Uterus (tissue), 2 donors: ENCODE data around the gene SETBP1.

ENCODE experiments used
- CTCF ChIP-seq, 4 experiments: fragments of 200-600 bp in 2 of 4; fragments of 450-650 bp in 2 of 4; sonication (generic) in 2 of 4; IDR thresholded peaks; one replicate each; pipeline ENCODE4 v1.5.1; 2016 to 2019; ENCODE audit warnings: antibody characterized with exemption in 4 of 4, mild to moderate bottlenecking in 2 of 4, moderate library complexity in 1 of 4
- POLR2A ChIP-seq, 2 donors: fragments of 450-650 bp; IDR thresholded peaks; one replicate each; pipeline ENCODE4 v1.6.1; 2016; ENCODE audit warnings: antibody characterized with exemption in 2 of 2, mild to moderate bottlenecking in 1 of 2, moderate library complexity in 1 of 2

DNA sequence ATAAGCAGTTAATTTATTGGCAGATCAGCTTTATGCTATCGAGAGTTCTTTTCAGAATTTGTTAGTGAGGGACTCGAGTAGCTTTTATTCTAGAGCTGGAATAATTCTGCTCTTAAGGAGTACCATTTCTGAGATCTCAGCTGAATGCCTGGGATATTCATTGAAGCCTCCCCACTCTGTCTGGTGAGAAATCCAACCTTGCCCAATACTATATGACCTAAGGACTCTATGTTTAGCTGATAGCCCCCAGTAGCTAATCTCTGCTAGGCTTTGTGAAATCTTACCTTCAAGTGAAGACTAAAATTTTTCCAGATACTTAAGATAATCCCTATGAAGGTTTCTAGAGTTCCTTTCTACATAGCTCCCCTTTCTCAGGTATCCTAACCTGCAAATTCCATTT is 261.4 kb downstream of the SETBP1 start:
- TF ChIP-seq CTCF (IDR thresholded peaks at IDR 0.05) (no peak), POLR2A (IDR thresholded peaks at IDR 0.05) (no peak)
